ENCODE measurements around the gene PIK3C2B.
"Not testable (repeated sequence)": the region's sequence is repeated elsewhere in the genome, so short reads cannot be mapped to it uniquely, and the experiment has no call there.

The PIK3C2B gene

DNA sequence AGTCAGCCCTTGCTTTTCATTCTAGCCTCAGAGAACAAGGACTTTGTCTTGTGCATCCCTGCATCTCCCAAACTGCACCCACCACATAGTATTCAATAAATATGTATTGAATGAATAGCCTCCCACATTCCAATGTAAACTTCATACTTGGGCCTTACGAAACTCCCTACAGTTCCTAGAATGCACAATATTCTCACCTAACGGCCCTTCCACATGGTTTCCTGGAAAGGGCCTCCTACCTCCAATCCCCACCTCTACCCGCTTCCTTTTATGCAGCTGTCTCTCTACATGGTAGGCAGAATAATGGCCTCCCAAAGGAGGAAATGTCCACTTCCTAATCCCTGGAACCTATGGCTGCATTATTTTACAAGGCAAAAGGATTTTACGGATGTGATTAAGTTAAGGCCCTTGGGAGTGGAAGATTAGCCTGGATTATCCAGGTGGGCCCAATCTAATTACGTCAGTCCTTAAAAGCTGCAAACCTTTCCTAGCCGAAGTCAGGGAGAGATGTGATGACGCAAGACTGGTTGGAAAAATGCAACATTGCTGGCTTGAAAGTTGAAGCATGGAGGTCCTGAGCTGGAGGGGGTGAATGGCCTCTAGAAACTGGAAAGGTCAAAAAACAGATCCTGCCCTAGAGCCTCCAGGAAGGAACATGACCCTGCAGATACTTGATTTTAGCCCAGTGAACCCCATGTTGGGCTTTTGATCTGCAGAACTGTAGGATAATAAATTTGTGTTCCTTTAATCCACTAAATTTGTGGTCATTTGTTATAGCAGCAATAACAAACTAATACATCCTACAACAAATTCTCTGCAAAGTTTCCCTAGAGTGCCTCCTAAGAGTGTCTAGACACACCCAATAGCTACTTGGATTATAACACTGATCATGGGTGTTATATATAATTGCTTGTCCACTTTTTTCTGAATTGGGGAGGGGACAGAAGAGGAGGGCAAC lies 5.2 kb upstream of the PIK3C2B start:
- Mint-ChIP-seq H3K27ac (no peak overlapping the region), H3K4me3 (no peak overlapping the region), H3K4me1 (ENCODE audit: low read depth) (peaks cover 23% of the 10 kb centered on the region), H3K9me3 (no peaks in the 10 kb centered on the region), H3K36me3 (ENCODE audit: low read depth) (no peaks in the 10 kb centered on the region), H3K27me3 (no peaks in the 10 kb centered on the region)
- no peak for DNase-seq

- H3K4me1 Mint-ChIP-seq (ENCODE audit: low read depth): peaks cover 24% of the 10 kb centered on the region
- H3K27ac Mint-ChIP-seq: no peak overlapping the region
- no peaks in the 10 kb centered on the region for H3K36me3 Mint-ChIP-seq (ENCODE audit: low read depth)
- no peaks in the 10 kb centered on the region for H3K9me3 Mint-ChIP-seq
- no peak overlapping the region for H3K4me3 Mint-ChIP-seq
- DNase-seq: no peak
- no peaks in the 10 kb centered on the region for H3K27me3 Mint-ChIP-seq
These were observed 4.4 kb upstream of the PIK3C2B start for GRCh38 chr1:204498981-204499380.

- H3K27ac Mint-ChIP-seq: peak overlapping the region; percentile 56
- no peaks in the 10 kb centered on the region for H3K27me3 Mint-ChIP-seq
- peaks cover 4% of the 10 kb centered on the region for H3K36me3 Mint-ChIP-seq (ENCODE audit: low read depth)
- no peak for DNase-seq
- H3K4me1 Mint-ChIP-seq (ENCODE audit: low read depth): peaks cover 42% of the 10 kb centered on the region
- H3K4me3 Mint-ChIP-seq: peak overlapping the region; percentile 91
- no peaks in the 10 kb centered on the region for H3K9me3 Mint-ChIP-seq
These were observed 1.2 kb upstream of the PIK3C2B start for GRCh38 chr1:204495777-204496176.

DNA sequence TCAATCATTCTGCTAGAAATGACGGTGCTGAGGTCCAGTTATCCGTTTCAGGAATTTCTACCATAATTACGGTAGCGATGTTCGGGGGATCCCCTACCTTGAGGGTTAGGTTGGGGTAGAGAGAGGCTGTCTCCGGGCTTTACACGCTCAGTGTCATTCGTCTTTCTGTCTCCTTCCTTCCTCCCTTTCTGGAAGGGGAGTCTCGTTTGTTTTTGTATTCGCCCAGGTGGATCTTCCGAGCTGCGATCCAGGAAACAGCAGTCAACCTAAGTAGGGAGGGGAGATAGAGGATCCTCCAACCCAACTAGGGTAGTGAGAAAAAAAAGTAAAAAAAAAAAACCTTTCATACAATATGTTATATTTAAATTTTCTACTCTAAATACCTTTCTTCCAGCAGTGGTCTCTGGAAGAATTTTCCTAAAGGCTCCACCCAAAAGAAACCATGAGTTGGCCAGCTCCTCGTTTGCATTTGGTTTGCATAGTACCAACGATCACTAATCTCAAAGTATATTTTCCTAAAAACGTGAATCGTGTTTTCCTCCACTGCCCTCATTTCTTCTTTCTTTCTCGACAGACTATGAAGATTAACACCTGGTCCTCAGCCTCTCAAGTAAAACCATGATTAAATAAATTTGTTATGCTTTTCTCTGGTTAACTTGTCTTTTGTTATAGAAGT lies 611 bp upstream of the PIK3C2B start:
- Mint-ChIP-seq H3K27ac (peak overlapping the region; percentile 91), H3K9me3 (no peaks in the 10 kb centered on the region), H3K4me1 (ENCODE audit: low read depth) (peaks cover 48% of the 10 kb centered on the region), H3K27me3 (no peaks in the 10 kb centered on the region), H3K4me3 (peak overlapping the region; percentile 91), H3K36me3 (ENCODE audit: low read depth) (peaks cover 7% of the 10 kb centered on the region)
- DNase-seq: no peak

DNA sequence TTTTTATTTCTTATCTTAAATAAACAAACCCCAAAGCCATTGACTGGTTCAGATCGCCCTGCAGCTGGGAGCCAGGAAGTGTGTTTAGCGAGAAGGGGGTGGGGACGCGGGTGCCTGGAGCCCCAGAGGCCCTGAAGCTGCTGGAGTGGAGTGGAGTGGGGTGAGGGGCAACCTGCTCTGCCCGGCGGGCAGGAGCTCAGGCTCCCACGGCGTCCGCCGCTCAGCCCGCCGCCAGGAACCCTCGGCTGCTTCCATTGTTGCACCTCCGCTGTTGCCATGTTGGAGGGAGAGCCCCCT lies 673 bp downstream of the PIK3C2B start:
- H3K9me3 Mint-ChIP-seq: no peaks in the 10 kb centered on the region
- H3K4me3 Mint-ChIP-seq: peak overlapping the region; percentile 91
- H3K27me3 Mint-ChIP-seq: no peaks in the 10 kb centered on the region
- DNase-seq: no peak
- peaks cover 12% of the 10 kb centered on the region for H3K36me3 Mint-ChIP-seq (ENCODE audit: low read depth)
- peak overlapping the region; percentile 84 for H3K27ac Mint-ChIP-seq
- H3K4me1 Mint-ChIP-seq (ENCODE audit: low read depth): peaks cover 54% of the 10 kb centered on the region

DNA sequence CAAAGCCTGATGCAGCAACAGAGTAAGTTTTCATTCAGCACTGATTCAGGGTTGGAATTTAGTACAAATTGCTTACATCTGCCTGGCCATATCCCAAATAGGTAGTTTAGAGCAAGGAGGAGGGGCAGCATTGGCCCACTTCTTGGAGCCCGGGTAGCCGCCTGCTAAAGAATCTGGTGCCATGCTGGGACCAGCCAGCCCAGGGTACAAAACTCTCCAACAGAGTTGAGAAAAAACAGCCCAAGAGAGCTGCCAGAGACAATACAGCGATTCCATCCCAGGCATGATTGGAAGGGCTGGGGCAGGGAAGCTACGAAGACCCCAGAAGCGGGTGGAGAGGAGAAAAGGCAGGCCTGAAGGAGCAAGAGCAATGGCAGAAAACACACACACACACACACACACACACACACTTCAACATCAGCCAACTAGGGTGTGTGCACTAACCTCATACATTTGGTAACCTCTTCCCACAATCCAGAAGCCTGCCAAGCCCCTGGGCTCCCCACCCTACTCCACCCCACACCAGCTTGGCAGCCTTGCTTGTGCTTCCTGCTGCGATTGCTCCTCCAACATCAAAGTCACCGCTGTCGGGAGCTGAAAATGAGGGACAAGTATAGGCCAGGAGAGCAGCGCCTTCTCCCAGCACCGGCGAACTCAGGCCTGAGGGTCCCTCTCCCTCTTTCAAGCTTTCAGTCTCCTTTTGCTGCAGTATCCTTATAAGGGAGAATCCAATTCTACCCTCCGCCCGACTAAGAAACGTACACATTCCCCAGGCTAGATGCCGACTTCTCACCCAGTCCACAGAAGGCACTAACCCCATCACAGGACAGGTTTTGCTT lies 1.2 kb downstream of the PIK3C2B start:
- peak; percentile 56 for DNase-seq
- peaks cover 14% of the 10 kb centered on the region for H3K36me3 Mint-ChIP-seq (ENCODE audit: low read depth)
- H3K4me1 Mint-ChIP-seq (ENCODE audit: low read depth): peaks cover 59% of the 10 kb centered on the region
- H3K9me3 Mint-ChIP-seq: no peaks in the 10 kb centered on the region
- H3K4me3 Mint-ChIP-seq: peak overlapping the region; percentile 91
- peak overlapping the region; percentile 84 for H3K27ac Mint-ChIP-seq
- no peaks in the 10 kb centered on the region for H3K27me3 Mint-ChIP-seq

GRCh38 chr1:204491655-204492054 lies 3.0 kb downstream of the PIK3C2B start:
- Mint-ChIP-seq H3K27me3 (no peaks in the 10 kb centered on the region), H3K9me3 (no peaks in the 10 kb centered on the region), H3K4me1 (ENCODE audit: low read depth) (peaks cover 68% of the 10 kb centered on the region), H3K27ac (peak overlapping the region; percentile 41), H3K36me3 (ENCODE audit: low read depth) (peaks cover 14% of the 10 kb centered on the region), H3K4me3 (no peak overlapping the region)
- no peak for DNase-seq

DNA sequence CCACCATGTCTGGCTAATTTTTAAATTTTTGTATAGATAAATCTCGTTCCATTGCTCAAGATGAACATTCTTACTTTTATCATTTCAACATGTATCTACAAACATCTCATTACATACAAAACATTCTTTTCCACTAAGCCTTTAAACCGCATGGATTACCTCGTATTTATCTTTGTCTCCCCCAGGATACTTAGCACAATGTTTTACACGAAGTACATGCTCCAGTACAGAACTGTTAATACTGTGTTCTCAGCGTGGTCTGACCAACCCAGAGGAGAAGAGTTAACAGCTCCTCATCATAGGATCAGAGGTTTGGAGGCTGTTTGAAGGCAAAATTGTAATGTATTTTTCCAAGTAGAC lies 7.4 kb downstream of the PIK3C2B start:
- no peak overlapping the region for H3K27ac Mint-ChIP-seq
- H3K36me3 Mint-ChIP-seq (ENCODE audit: low read depth): peaks cover 10% of the 10 kb centered on the region
- no peaks in the 10 kb centered on the region for H3K27me3 Mint-ChIP-seq
- DNase-seq: no peak
- H3K4me3 Mint-ChIP-seq: no peak overlapping the region
- H3K9me3 Mint-ChIP-seq: no peaks in the 10 kb centered on the region
- H3K4me1 Mint-ChIP-seq (ENCODE audit: low read depth): peaks cover 47% of the 10 kb centered on the region

GRCh38 chr1:204486513-204487255 lies 7.9 kb downstream of the PIK3C2B start:
- H3K27me3 Mint-ChIP-seq; H3K36me3 Mint-ChIP-seq (ENCODE audit: low read depth); H3K4me3 Mint-ChIP-seq; H3K27ac Mint-ChIP-seq; H3K9me3 Mint-ChIP-seq; DNase-seq: not testable (repeated sequence)
- peaks cover 45% of the 10 kb centered on the region for H3K4me1 Mint-ChIP-seq (ENCODE audit: low read depth)

GRCh38 chr1:204483791-204484190 lies 10.8 kb downstream of the PIK3C2B start:
- Mint-ChIP-seq H3K27me3 (no peaks in the 10 kb centered on the region), H3K27ac (no peak overlapping the region), H3K4me1 (ENCODE audit: low read depth) (peaks cover 56% of the 10 kb centered on the region), H3K36me3 (ENCODE audit: low read depth) (peaks cover 4% of the 10 kb centered on the region), H3K4me3 (no peak overlapping the region), H3K9me3 (no peaks in the 10 kb centered on the region)
- no peak for DNase-seq

DNA sequence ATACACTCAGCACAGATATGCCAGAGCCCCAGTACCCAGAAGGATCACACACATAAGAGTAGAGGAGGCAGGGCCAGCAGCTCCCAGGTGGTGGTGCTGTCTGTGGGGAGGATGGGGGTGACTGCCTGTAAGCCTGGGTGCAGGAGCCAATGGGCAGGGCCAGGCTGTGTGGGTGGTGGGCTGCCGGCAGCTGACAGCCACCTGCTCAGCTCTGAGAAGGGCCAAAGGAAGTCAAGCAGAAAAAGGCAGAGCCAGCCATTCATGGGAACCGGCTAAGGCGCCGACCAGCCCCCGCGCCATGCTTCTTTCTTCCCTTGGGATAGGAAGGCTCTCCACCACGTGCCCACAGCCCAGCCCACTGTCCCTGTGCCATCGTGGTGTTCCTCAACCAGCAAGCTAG lies 14.1 kb downstream of the PIK3C2B start:
- DNase-seq: no peak
- Mint-ChIP-seq H3K27me3 (no peaks in the 10 kb centered on the region), H3K4me3 (no peak overlapping the region), H3K36me3 (ENCODE audit: low read depth) (peaks cover 2% of the 10 kb centered on the region), H3K9me3 (no peaks in the 10 kb centered on the region), H3K27ac (peak overlapping the region; percentile 6), H3K4me1 (ENCODE audit: low read depth) (peaks cover 60% of the 10 kb centered on the region)

GRCh38 chr1:204479387-204480136 lies 15.0 kb downstream of the PIK3C2B start:
- Mint-ChIP-seq H3K9me3 (no peaks in the 10 kb centered on the region), H3K27ac (no peak overlapping the region), H3K4me3 (no peak overlapping the region), H3K27me3 (no peaks in the 10 kb centered on the region), H3K4me1 (ENCODE audit: low read depth) (peaks cover 62% of the 10 kb centered on the region), H3K36me3 (ENCODE audit: low read depth) (peaks cover 2% of the 10 kb centered on the region)
- DNase-seq: no peak

- H3K27ac Mint-ChIP-seq: no peak overlapping the region
- peaks cover 62% of the 10 kb centered on the region for H3K4me1 Mint-ChIP-seq (ENCODE audit: low read depth)
- H3K36me3 Mint-ChIP-seq (ENCODE audit: low read depth): peaks cover 2% of the 10 kb centered on the region
- no peaks in the 10 kb centered on the region for H3K9me3 Mint-ChIP-seq
- H3K27me3 Mint-ChIP-seq: no peaks in the 10 kb centered on the region
- H3K4me3 Mint-ChIP-seq: no peak overlapping the region
- no peak for DNase-seq
These were observed 15.7 kb downstream of the PIK3C2B start for GRCh38 chr1:204478921-204479320.
